GM18526 (cell line): ENCODE results near the gene YWHAG.

Experiments used
- POLR2A ChIP-seq: IDR thresholded peaks from 3 replicates; pipeline ENCODE4 v1.6.1; 2011; ENCODE audit not compliant: insufficient read length; ENCODE audit errors: extremely low read depth

The YWHAG gene

GRCh38 chr7:76293407-76293901 lies 65.3 kb downstream of the YWHAG start:
- TF ChIP-seq POLR2A = no peak

- no peak for TF ChIP-seq POLR2A
Observed at GRCh38 chr7:76292213-76292573, 66.6 kb downstream of the YWHAG start.

- no peak for TF ChIP-seq POLR2A
Observed at GRCh38 chr7:76291351-76292212, 67.2 kb downstream of the YWHAG start.

- no peak for TF ChIP-seq POLR2A
Observed at GRCh38 chr7:76286842-76287403, 71.9 kb downstream of the YWHAG start.

GRCh38 chr7:76285604-76286374 lies 73.0 kb downstream of the YWHAG start:
- no peak for TF ChIP-seq POLR2A

- no peak for TF ChIP-seq POLR2A
Observed at GRCh38 chr7:76283254-76284159, 75.3 kb downstream of the YWHAG start.

- no peak for TF ChIP-seq POLR2A
Observed at GRCh38 chr7:76282344-76283253, 76.2 kb downstream of the YWHAG start.

GRCh38 chr7:76281706-76282343 lies 77.0 kb downstream of the YWHAG start:
- no peak for TF ChIP-seq POLR2A

- TF ChIP-seq POLR2A = no peak
Observed at GRCh38 chr7:76281006-76281705, 77.6 kb downstream of the YWHAG start.

GRCh38 chr7:76280408-76280807 lies 78.4 kb downstream of the YWHAG start:
- no peak for TF ChIP-seq POLR2A

GRCh38 chr7:76278540-76278939 lies 80.3 kb downstream of the YWHAG start:
- no peak for TF ChIP-seq POLR2A
